Panc1 (cell line): ENCODE data around the gene ATP2A2.

Experiments
- POLR2AphosphoS5 ChIP-seq: IDR thresholded peaks from 2 replicates; pipeline ENCODE4 v1.6.1; 2012; ENCODE audit warnings: mild to moderate bottlenecking, low read depth, low read length, moderate library complexity
- SIN3A ChIP-seq: IDR thresholded peaks from 2 replicates; pipeline ENCODE4 v1.6.1; 2012; ENCODE audit warnings: low read depth, mild to moderate bottlenecking, low read length, moderate library complexity, borderline replicate concordance; ENCODE audit not compliant: insufficient read depth
- TF ChIP-seq, protein P1 (sequence below): fragments of 450-650 bp; IDR thresholded peaks from 2 replicates; pipeline ENCODE4 v1.5.1; 2017; ENCODE audit warnings: mild to moderate bottlenecking

DNA sequence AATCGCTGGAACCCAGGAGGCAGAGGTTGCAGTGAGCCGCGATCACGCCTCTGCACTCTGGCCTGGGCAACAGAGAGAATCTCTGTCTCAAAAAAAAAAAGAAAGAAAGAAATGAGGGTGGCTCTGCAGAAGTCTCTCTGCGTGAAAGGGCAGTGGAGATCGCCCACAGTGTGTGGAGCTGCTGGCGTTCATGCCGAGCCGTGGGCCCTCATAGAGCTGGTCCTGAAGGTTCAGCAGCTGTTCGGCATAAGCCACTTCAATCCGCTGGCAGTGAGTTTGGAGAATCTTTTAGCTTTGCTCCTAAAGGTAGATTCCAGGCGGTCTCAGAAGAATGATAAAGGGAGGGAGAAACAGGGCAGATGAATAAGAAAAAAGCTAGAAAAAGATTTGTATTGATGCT, 36.7 kb upstream of the ATP2A2 start:
- TF ChIP-seq, protein P1, sequence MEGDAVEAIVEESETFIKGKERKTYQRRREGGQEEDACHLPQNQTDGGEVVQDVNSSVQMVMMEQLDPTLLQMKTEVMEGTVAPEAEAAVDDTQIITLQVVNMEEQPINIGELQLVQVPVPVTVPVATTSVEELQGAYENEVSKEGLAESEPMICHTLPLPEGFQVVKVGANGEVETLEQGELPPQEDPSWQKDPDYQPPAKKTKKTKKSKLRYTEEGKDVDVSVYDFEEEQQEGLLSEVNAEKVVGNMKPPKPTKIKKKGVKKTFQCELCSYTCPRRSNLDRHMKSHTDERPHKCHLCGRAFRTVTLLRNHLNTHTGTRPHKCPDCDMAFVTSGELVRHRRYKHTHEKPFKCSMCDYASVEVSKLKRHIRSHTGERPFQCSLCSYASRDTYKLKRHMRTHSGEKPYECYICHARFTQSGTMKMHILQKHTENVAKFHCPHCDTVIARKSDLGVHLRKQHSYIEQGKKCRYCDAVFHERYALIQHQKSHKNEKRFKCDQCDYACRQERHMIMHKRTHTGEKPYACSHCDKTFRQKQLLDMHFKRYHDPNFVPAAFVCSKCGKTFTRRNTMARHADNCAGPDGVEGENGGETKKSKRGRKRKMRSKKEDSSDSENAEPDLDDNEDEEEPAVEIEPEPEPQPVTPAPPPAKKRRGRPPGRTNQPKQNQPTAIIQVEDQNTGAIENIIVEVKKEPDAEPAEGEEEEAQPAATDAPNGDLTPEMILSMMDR: no peak
- no peak for TF ChIP-seq SIN3A
- no peak for TF ChIP-seq POLR2AphosphoS5
